ENCODE results near the gene OR7D2. TPM values are rescaled to one million over a fixed set of nuclear protein-coding genes. Genes with fewer than 3 reads are reported as not detected.
"Not testable (repeated sequence)": the region's sequence is repeated elsewhere in the genome, so short reads cannot be mapped to it uniquely, and the experiment has no call there.

Gene OR7D2
- total and polyA plus RNA-seq, 2 experiments from 2014 or later = not detected

DNA sequence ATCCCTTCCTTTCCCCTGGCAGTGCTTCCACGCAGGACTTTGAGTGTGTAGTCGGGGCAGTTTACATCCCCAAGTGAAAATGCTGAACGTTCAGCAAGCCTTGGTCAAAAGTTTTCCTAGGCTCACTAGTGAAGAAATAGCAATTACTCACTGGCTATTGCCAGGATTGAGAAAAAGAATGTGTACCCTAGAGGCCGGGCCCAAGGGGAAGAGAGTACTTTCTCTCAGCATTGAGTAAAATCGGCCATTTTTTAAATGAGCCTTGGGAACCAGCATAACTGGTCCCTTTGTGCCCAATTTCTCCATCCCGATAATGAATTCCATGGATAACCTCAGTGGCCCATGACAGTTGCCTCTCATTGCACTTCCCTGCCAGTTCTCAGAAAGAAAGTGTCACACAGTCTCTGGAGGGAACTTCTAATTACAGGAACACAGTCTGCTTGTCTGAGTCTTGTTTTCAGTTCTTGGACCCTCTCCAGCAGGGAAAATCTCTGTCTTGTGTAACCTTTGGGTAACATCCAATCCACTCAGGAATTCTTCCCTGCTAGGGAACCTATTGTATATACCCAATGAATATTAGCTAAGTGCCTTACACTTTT, 7.3 kb upstream of the OR7D2 start:
- TF ChIP-seq EZH2 (IDR thresholded peaks at IDR 0.05; ENCODE audit: insufficient read depth, poor library complexity, severe bottlenecking) (no peak), EZH2phosphoT487 (IDR thresholded peaks at IDR 0.05; ENCODE audit: insufficient read depth, low read depth) (no peak)
- Histone ChIP-seq H3K9me3 (ENCODE audit: low read depth) (no peaks in the 10 kb centered on the region), H3K36me3 (ENCODE audit: low read depth) (no peaks in the 10 kb centered on the region), H4K20me1 (ENCODE audit: insufficient read depth) (no peaks in the 10 kb centered on the region), H3K27ac (no peak overlapping the region), H3K9me2 (ENCODE audit: insufficient read depth) (no peaks in the 10 kb centered on the region), H3K27me3 (replicated peaks; ENCODE audit: insufficient read depth) (no peaks in the 10 kb centered on the region), H3K9ac (no peak overlapping the region), H3K4me3 (no peak overlapping the region), H2AFZ (no peak overlapping the region), H3K4me2 (ENCODE audit: unreplicated experiment) (no peak overlapping the region), H3K79me2 (ENCODE audit: insufficient read depth) (no peaks in the 10 kb centered on the region), H3F3A (ENCODE audit: insufficient read depth) (no peaks in the 10 kb centered on the region), H3K4me1 (ENCODE audit: insufficient read depth) (no peaks in the 10 kb centered on the region)
- no peak for DNase-seq
- 71 to 73% methylated on average over 6 of the region's 6 CpGs for WGBS, 2 experiments (ENCODE audit: low coverage in 1 of 2, low lambda C conversion rate in 2 of 2, missing lambda C conversion rate in 2 of 2)
- in situ Hi-C loops (cut with MboI) = no loop called here

GRCh38 chr19:9175326-9175725, 3.5 kb upstream of the OR7D2 start:
- Histone ChIP-seq H3K9me2 (ENCODE audit: insufficient read depth) (no peaks in the 10 kb centered on the region), H3K79me2 (ENCODE audit: insufficient read depth) (no peaks in the 10 kb centered on the region), H3K4me3 (no peak overlapping the region), H3K4me2 (ENCODE audit: unreplicated experiment) (no peak overlapping the region), H3K9me3 (ENCODE audit: low read depth) (no peaks in the 10 kb centered on the region), H3F3A (ENCODE audit: insufficient read depth) (no peaks in the 10 kb centered on the region), H3K27me3 (replicated peaks; ENCODE audit: insufficient read depth) (no peaks in the 10 kb centered on the region), H3K36me3 (ENCODE audit: low read depth) (no peaks in the 10 kb centered on the region), H3K27ac (no peak overlapping the region), H3K4me1 (ENCODE audit: insufficient read depth) (no peaks in the 10 kb centered on the region), H3K9ac (no peak overlapping the region), H4K20me1 (ENCODE audit: insufficient read depth) (no peaks in the 10 kb centered on the region), H2AFZ (no peak overlapping the region)
- WGBS, 2 experiments (ENCODE audit: low coverage in 1 of 2, low lambda C conversion rate in 2 of 2, missing lambda C conversion rate in 2 of 2) = 52 to 60% methylated on average over 5 of the region's 5 CpGs
- in situ Hi-C loops (cut with MboI) = no loop called here
- TF ChIP-seq EZH2 (IDR thresholded peaks at IDR 0.05; ENCODE audit: insufficient read depth, poor library complexity, severe bottlenecking) (no peak), EZH2phosphoT487 (IDR thresholded peaks at IDR 0.05; ENCODE audit: insufficient read depth, low read depth) (no peak)
- DNase-seq = no peak

DNA sequence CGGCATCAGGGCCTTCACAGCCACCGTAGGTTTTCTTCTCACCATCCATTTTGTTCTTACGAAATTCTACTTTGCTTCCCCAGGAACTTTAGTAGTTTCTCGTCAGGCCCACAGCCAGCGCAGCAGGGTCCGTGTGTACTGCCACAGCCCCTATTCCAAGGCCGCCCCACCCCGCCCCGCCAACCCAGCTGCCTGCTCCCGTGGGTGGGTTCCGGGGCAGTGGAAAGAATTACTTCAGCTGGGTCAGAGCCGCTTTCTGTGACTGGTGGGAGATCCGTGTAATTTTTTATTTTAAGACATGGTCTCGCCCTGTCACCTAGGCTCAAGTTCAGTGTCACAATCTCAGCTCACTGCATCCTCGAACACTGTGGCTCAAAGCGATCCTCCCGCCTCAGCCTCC, 4.2 kb downstream of the OR7D2 start:
- H3K27ac ChIP-seq = no peak overlapping the region
- no peaks in the 10 kb centered on the region for H3K27me3 ChIP-seq (replicated peaks; ENCODE audit: insufficient read depth)
- H3K36me3 ChIP-seq (ENCODE audit: low read depth) = no peaks in the 10 kb centered on the region
- H3K4me2 ChIP-seq (ENCODE audit: unreplicated experiment) = no peak overlapping the region
- in situ Hi-C loops (cut with MboI) = no loop called here
- H3K9me2 ChIP-seq (ENCODE audit: insufficient read depth) = no peaks in the 10 kb centered on the region
- 74 to 77% methylated on average over 17 of the region's 17 CpGs for WGBS, 2 experiments (ENCODE audit: low coverage in 1 of 2, low lambda C conversion rate in 2 of 2, missing lambda C conversion rate in 2 of 2)
- H3K4me1 ChIP-seq (ENCODE audit: insufficient read depth) = no peaks in the 10 kb centered on the region
- no peak for DNase-seq
- no peak overlapping the region for H3K4me3 ChIP-seq
- no peaks in the 10 kb centered on the region for H3K79me2 ChIP-seq (ENCODE audit: insufficient read depth)
- TF ChIP-seq EZH2 (IDR thresholded peaks at IDR 0.05; ENCODE audit: insufficient read depth, poor library complexity, severe bottlenecking) = no peak
- no peak for TF ChIP-seq EZH2phosphoT487 (IDR thresholded peaks at IDR 0.05; ENCODE audit: insufficient read depth, low read depth)
- H3K9me3 ChIP-seq (ENCODE audit: low read depth) = no peaks in the 10 kb centered on the region
- no peak overlapping the region for H2AFZ ChIP-seq
- no peak overlapping the region for H3K9ac ChIP-seq
- H4K20me1 ChIP-seq (ENCODE audit: insufficient read depth) = no peaks in the 10 kb centered on the region
- no peaks in the 10 kb centered on the region for H3F3A ChIP-seq (ENCODE audit: insufficient read depth)

DNA sequence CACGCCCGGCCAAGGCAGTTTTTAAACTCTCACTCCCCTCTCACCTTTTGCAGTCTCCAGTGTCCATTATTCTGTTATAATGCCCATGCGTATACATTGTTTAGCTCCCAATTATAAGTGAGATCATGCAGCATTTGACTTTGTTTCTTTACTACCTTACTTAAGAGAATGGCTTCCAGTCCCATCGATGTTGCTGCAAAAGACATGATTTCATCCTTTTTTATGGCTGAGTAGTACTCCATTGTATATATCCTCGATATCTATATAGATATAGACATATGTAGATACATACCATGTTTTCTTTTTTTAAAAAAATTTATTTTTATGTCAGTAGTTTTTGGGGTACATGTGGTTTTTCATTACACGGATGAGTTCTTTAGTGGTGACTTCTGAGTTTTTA, 8.4 kb downstream of the OR7D2 start:
- H3K79me2 ChIP-seq (ENCODE audit: insufficient read depth) = no peaks in the 10 kb centered on the region
- no peaks in the 10 kb centered on the region for H3K9me2 ChIP-seq (ENCODE audit: insufficient read depth)
- no peaks in the 10 kb centered on the region for H4K20me1 ChIP-seq (ENCODE audit: insufficient read depth)
- H3F3A ChIP-seq (ENCODE audit: insufficient read depth) = no peaks in the 10 kb centered on the region
- no peak overlapping the region for H3K4me3 ChIP-seq
- 40 to 51% methylated on average over 6 of the region's 6 CpGs for WGBS, 2 experiments (ENCODE audit: low coverage in 1 of 2, low lambda C conversion rate in 2 of 2, missing lambda C conversion rate in 2 of 2)
- no peak overlapping the region for H3K4me2 ChIP-seq (ENCODE audit: unreplicated experiment)
- H3K9ac ChIP-seq = no peak overlapping the region
- in situ Hi-C loops (cut with MboI) = no loop called here
- H3K9me3 ChIP-seq (ENCODE audit: low read depth) = no peaks in the 10 kb centered on the region
- no peaks in the 10 kb centered on the region for H3K27me3 ChIP-seq (replicated peaks; ENCODE audit: insufficient read depth)
- no peaks in the 10 kb centered on the region for H3K36me3 ChIP-seq (ENCODE audit: low read depth)
- DNase-seq = no peak
- H3K4me1 ChIP-seq (ENCODE audit: insufficient read depth) = no peaks in the 10 kb centered on the region
- no peak overlapping the region for H2AFZ ChIP-seq
- TF ChIP-seq EZH2 (IDR thresholded peaks at IDR 0.05; ENCODE audit: insufficient read depth, poor library complexity, severe bottlenecking) = no peak
- TF ChIP-seq EZH2phosphoT487 (IDR thresholded peaks at IDR 0.05; ENCODE audit: insufficient read depth, low read depth) = no peak
- H3K27ac ChIP-seq = no peak overlapping the region

GRCh38 chr19:9189535-9189934, 10.8 kb downstream of the OR7D2 start:
- H3K4me3 ChIP-seq = no peak overlapping the region
- no peak for TF ChIP-seq EZH2 (IDR thresholded peaks at IDR 0.05; ENCODE audit: insufficient read depth, poor library complexity, severe bottlenecking)
- TF ChIP-seq EZH2phosphoT487 (IDR thresholded peaks at IDR 0.05; ENCODE audit: insufficient read depth, low read depth) = no peak
- H3K9ac ChIP-seq = no peak overlapping the region
- WGBS, 2 experiments (ENCODE audit: low coverage in 1 of 2, low lambda C conversion rate in 2 of 2, missing lambda C conversion rate in 2 of 2) = 15 to 19% methylated on average over 7 of the region's 7 CpGs
- in situ Hi-C loops (cut with MboI) = no loop called here
- no peaks in the 10 kb centered on the region for H3K27me3 ChIP-seq (replicated peaks; ENCODE audit: insufficient read depth)
- H3K79me2 ChIP-seq (ENCODE audit: insufficient read depth) = no peaks in the 10 kb centered on the region
- H4K20me1 ChIP-seq (ENCODE audit: insufficient read depth) = no peaks in the 10 kb centered on the region
- DNase-seq = no peak
- no peaks in the 10 kb centered on the region for H3K9me3 ChIP-seq (ENCODE audit: low read depth)
- no peak overlapping the region for H3K4me2 ChIP-seq (ENCODE audit: unreplicated experiment)
- no peaks in the 10 kb centered on the region for H3K4me1 ChIP-seq (ENCODE audit: insufficient read depth)
- H2AFZ ChIP-seq = no peak overlapping the region
- no peaks in the 10 kb centered on the region for H3K36me3 ChIP-seq (ENCODE audit: low read depth)
- no peaks in the 10 kb centered on the region for H3K9me2 ChIP-seq (ENCODE audit: insufficient read depth)
- H3F3A ChIP-seq (ENCODE audit: insufficient read depth) = no peaks in the 10 kb centered on the region
- H3K27ac ChIP-seq = no peak overlapping the region

DNA sequence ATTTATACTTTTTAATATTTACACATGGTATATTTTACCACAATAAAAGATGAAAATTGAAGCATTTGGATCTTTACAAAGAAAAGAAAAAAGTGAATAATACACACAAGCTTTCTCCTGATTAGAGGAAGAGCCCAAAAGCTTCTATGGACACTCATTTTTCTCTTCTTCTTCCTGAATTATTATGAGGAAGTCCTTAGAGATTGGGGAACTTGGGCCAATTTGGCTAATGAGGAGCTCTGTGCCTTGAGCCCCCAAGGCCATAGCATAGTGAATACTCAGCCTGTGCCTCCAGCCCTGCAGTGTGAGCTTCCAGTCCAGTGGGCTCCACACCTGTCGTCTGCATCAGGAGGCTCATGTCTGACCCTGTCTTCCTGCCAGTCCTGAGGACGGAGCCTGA, 19.3 kb downstream of the OR7D2 start:
- DNase-seq; H2AFZ ChIP-seq; H4K20me1 ChIP-seq (ENCODE audit: insufficient read depth); H3K27me3 ChIP-seq (replicated peaks; ENCODE audit: insufficient read depth); H3K9me3 ChIP-seq (ENCODE audit: low read depth); H3K4me1 ChIP-seq (ENCODE audit: insufficient read depth); H3K79me2 ChIP-seq (ENCODE audit: insufficient read depth); H3K9ac ChIP-seq; H3K9me2 ChIP-seq (ENCODE audit: insufficient read depth); in situ Hi-C loops (cut with MboI); H3K27ac ChIP-seq; H3F3A ChIP-seq (ENCODE audit: insufficient read depth); H3K4me2 ChIP-seq (ENCODE audit: unreplicated experiment); H3K36me3 ChIP-seq (ENCODE audit: low read depth); H3K4me3 ChIP-seq: not testable (repeated sequence)
- WGBS, 2 experiments (ENCODE audit: low coverage in 1 of 2, low lambda C conversion rate in 2 of 2, missing lambda C conversion rate in 2 of 2) = 23 to 40% methylated on average over 1 to 2 of the region's 2 CpGs
